ENCODE measurements around the gene PRF1. TPM values are rescaled to one million over a fixed set of nuclear protein-coding genes. Genes with fewer than 3 reads are reported as not detected.

PRF1 gene
- polyA plus RNA-seq, 1 donor (not counting 4 experiments of a cell fraction or from before 2014, with no cell fraction given) = not detected

GRCh38 chr10:70629338-70629737, 26.8 kb upstream of the PRF1 start:
- Histone ChIP-seq H3K4me3 (ENCODE audit: control insufficient read depth in 2 of 3, extremely low read depth in 1 of 3, insufficient read depth in 2 of 3, low read depth in 1 of 3, low read length in 3 of 3) (no peak overlapping the region), H2AFZ (ENCODE audit: control insufficient read depth, low read length) (no peak overlapping the region), H3K27me3 (ENCODE audit: control insufficient read depth, extremely low read depth, insufficient read depth, low read length) (peaks cover 3% of the 10 kb centered on the region), H3K9me1 (ENCODE audit: control insufficient read depth, extremely low read depth, insufficient read depth, low read length) (no peaks in the 10 kb centered on the region), H3K27ac (ENCODE audit: control insufficient read depth, insufficient read depth, low read length) (no peak overlapping the region), H3K9ac (ENCODE audit: control insufficient read depth, extremely low read depth, insufficient read depth, low read length) (no peak overlapping the region), H3K4me2 (ENCODE audit: control insufficient read depth, extremely low read depth, insufficient read depth, low read depth, low read length) (no peak overlapping the region), H3K79me2 (ENCODE audit: control insufficient read depth, insufficient read depth, low read length) (no peaks in the 10 kb centered on the region), H3K36me3 (ENCODE audit: control insufficient read depth in 2 of 2, extremely low read depth in 1 of 2, insufficient read depth in 2 of 2, low read length in 2 of 2) (no peaks in the 10 kb centered on the region), H3K9me3 (ENCODE audit: control insufficient read depth, low read depth, low read length) (no peaks in the 10 kb centered on the region), H3K4me1 (ENCODE audit: control insufficient read depth, extremely low read depth, insufficient read depth, low read length) (peaks cover 7% of the 10 kb centered on the region), H4K20me1 (ENCODE audit: control insufficient read depth, extremely low read depth, insufficient read depth, low read length) (no peaks in the 10 kb centered on the region)
- FAIRE-seq (no peak), DNase-seq (ENCODE audit: low read depth, low spot score) (no peak)
- TF ChIP-seq EZH2 (IDR thresholded peaks at IDR 0.05; ENCODE audit: low read length) (no peak), CTCF (optimal IDR thresholded peaks at IDR 0.05 in 1 of 3, IDR thresholded peaks at IDR 0.05 in 1 of 3, conservative IDR thresholded peaks at IDR 0.05 in 1 of 3; ENCODE audit: extremely low read depth in 1 of 3, insufficient read depth in 2 of 3, low read length in 3 of 3) (no peak)
- dilution Hi-C loops (cut with MboI; ENCODE audit: extremely low pct_ligation_motif_present, low sequenced_read_pairs) = no loop called here

GRCh38 chr10:70626056-70626455, 23.5 kb upstream of the PRF1 start:
- TF ChIP-seq EZH2 (IDR thresholded peaks at IDR 0.05; ENCODE audit: low read length) (no peak), CTCF (optimal IDR thresholded peaks at IDR 0.05 in 1 of 3, IDR thresholded peaks at IDR 0.05 in 1 of 3, conservative IDR thresholded peaks at IDR 0.05 in 1 of 3; ENCODE audit: extremely low read depth in 1 of 3, insufficient read depth in 2 of 3, low read length in 3 of 3) (no peak)
- Histone ChIP-seq H3K4me2 (ENCODE audit: control insufficient read depth, extremely low read depth, insufficient read depth, low read depth, low read length) (no peak overlapping the region), H3K9ac (ENCODE audit: control insufficient read depth, extremely low read depth, insufficient read depth, low read length) (no peak overlapping the region), H3K27me3 (ENCODE audit: control insufficient read depth, extremely low read depth, insufficient read depth, low read length) (peaks cover 3% of the 10 kb centered on the region), H3K36me3 (ENCODE audit: control insufficient read depth in 2 of 2, extremely low read depth in 1 of 2, insufficient read depth in 2 of 2, low read length in 2 of 2) (no peaks in the 10 kb centered on the region), H3K4me3 (ENCODE audit: control insufficient read depth in 2 of 3, extremely low read depth in 1 of 3, insufficient read depth in 2 of 3, low read depth in 1 of 3, low read length in 3 of 3) (no peak overlapping the region), H3K79me2 (ENCODE audit: control insufficient read depth, insufficient read depth, low read length) (no peaks in the 10 kb centered on the region), H2AFZ (ENCODE audit: control insufficient read depth, low read length) (no peak overlapping the region), H4K20me1 (ENCODE audit: control insufficient read depth, extremely low read depth, insufficient read depth, low read length) (no peaks in the 10 kb centered on the region), H3K27ac (ENCODE audit: control insufficient read depth, insufficient read depth, low read length) (no peak overlapping the region), H3K9me1 (ENCODE audit: control insufficient read depth, extremely low read depth, insufficient read depth, low read length) (no peaks in the 10 kb centered on the region), H3K4me1 (ENCODE audit: control insufficient read depth, extremely low read depth, insufficient read depth, low read length) (no peaks in the 10 kb centered on the region), H3K9me3 (ENCODE audit: control insufficient read depth, low read depth, low read length) (no peaks in the 10 kb centered on the region)
- dilution Hi-C loops (cut with MboI; ENCODE audit: extremely low pct_ligation_motif_present, low sequenced_read_pairs) = no loop called here
- FAIRE-seq (no peak), DNase-seq (ENCODE audit: low read depth, low spot score) (no peak)

All from keratinocyte (primary cell).